SK-N-SH (cell line): Measurements from ENCODE around the gene SUPV3L1.

ENCODE experiments used
- CTCF ChIP-seq: fragments of 200-600 bp; sonication (generic); IDR thresholded peaks from 2 replicates; pipeline ENCODE4 v1.6.1; 2017; ENCODE audit warnings: antibody characterized with exemption, mild to moderate bottlenecking, moderate library complexity
- FOSL2 ChIP-seq: IDR thresholded peaks from 2 replicates; pipeline ENCODE4 v1.4.0; 2012; ENCODE audit warnings: low read depth, mild to moderate bottlenecking, moderate library complexity, borderline replicate concordance
- JUND ChIP-seq: IDR thresholded peaks from 2 replicates; pipeline ENCODE4 v1.4.0; 2012
- TEAD4 ChIP-seq: IDR thresholded peaks from 2 replicates; pipeline ENCODE4 v1.4.0; 2012; ENCODE audit warnings: mild to moderate bottlenecking, borderline replicate concordance; ENCODE audit not compliant: insufficient read depth
- YY1 ChIP-seq: IDR thresholded peaks from 2 replicates; pipeline ENCODE4 v1.4.0; 2012; ENCODE audit warnings: low read depth, mild to moderate bottlenecking

GRCh38 chr10:69211104-69211503 lies 31.1 kb downstream of the SUPV3L1 start:
- TF ChIP-seq JUND (no peak), CTCF (no peak), TEAD4 (no peak), YY1 (no peak), FOSL2 (no peak)
